A673 (cell line): ENCODE results near the gene SATB2.

Experiments used
- EZH2 ChIP-seq: fragments of 200-600 bp; sonication (generic); IDR thresholded peaks from 2 replicates; pipeline ENCODE4 v1.6.1; 2017; ENCODE audit warnings: borderline replicate concordance, low read depth, mild to moderate bottlenecking, mixed read lengths, antibody characterized with exemption, low read length; ENCODE audit not compliant: poor library complexity, severe bottlenecking
- TF ChIP-seq, protein P1 (sequence below): fragments of 300-800, 200-600 bp; sonication (generic); conservative IDR thresholded peaks from 2 replicates; pipeline ENCODE4 v1.5.1; 2017; ENCODE audit warnings: low read depth, mild to moderate bottlenecking, antibody characterized with exemption, low read length, moderate library complexity, mixed read lengths

- TF ChIP-seq, protein P1, sequence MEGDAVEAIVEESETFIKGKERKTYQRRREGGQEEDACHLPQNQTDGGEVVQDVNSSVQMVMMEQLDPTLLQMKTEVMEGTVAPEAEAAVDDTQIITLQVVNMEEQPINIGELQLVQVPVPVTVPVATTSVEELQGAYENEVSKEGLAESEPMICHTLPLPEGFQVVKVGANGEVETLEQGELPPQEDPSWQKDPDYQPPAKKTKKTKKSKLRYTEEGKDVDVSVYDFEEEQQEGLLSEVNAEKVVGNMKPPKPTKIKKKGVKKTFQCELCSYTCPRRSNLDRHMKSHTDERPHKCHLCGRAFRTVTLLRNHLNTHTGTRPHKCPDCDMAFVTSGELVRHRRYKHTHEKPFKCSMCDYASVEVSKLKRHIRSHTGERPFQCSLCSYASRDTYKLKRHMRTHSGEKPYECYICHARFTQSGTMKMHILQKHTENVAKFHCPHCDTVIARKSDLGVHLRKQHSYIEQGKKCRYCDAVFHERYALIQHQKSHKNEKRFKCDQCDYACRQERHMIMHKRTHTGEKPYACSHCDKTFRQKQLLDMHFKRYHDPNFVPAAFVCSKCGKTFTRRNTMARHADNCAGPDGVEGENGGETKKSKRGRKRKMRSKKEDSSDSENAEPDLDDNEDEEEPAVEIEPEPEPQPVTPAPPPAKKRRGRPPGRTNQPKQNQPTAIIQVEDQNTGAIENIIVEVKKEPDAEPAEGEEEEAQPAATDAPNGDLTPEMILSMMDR: no peak
- no peak for TF ChIP-seq EZH2
These were observed 62.4 kb downstream of the SATB2 start for GRCh38 chr2:199395311-199395710.
